Measurements from ENCODE around the gene SERPINB2. TPM values are rescaled to one million over a fixed set of nuclear protein-coding genes. Genes with fewer than 3 reads are reported as not detected.

SERPINB2 gene
- total RNA-seq, 4 donors from 2014 or later, result 138 to 309 (median 189) TPM

DNA sequence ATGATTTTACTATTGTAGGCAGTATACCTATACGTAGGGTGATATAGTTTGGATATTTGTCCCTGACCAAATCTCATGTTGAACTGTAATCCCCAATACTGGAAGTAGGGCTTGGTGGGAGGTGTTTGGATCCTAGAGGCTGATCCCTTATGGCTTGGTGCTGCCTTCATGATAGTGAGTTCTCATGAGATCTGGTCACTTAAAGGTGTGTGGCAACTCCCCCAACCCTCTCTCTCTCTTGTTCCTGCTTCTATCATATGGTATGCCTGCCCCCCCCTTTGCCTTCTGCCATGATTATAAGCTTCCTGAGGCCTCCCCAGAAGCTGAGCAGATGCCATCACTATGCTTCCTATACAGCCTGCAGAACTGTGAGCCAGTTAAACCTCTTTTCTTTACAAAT, 18.6 kb downstream of the SERPINB2 start:
- H3K27me3 ChIP-seq, result no peaks in the 10 kb centered on the region
- 80 to 88% methylated on average over 1 of the region's 1 CpG for WGBS, 2 donors
- no peak for DNase-seq
- H3K4me3 ChIP-seq, result no peak overlapping the region
- H3K9me3 ChIP-seq, result no peaks in the 10 kb centered on the region
- peaks cover 0 to 24% (median 0%) of the 10 kb centered on the region in 3 donors for H3K36me3 ChIP-seq
- intact Hi-C loops (cut with DNase I), result no loop called here
- TF ChIP-seq, protein P1, sequence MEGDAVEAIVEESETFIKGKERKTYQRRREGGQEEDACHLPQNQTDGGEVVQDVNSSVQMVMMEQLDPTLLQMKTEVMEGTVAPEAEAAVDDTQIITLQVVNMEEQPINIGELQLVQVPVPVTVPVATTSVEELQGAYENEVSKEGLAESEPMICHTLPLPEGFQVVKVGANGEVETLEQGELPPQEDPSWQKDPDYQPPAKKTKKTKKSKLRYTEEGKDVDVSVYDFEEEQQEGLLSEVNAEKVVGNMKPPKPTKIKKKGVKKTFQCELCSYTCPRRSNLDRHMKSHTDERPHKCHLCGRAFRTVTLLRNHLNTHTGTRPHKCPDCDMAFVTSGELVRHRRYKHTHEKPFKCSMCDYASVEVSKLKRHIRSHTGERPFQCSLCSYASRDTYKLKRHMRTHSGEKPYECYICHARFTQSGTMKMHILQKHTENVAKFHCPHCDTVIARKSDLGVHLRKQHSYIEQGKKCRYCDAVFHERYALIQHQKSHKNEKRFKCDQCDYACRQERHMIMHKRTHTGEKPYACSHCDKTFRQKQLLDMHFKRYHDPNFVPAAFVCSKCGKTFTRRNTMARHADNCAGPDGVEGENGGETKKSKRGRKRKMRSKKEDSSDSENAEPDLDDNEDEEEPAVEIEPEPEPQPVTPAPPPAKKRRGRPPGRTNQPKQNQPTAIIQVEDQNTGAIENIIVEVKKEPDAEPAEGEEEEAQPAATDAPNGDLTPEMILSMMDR (IDR thresholded peaks at IDR 0.05), result no peak
- no peak for TF ChIP-seq POLR2A (IDR thresholded peaks at IDR 0.05)
- H3K27ac ChIP-seq, result no peak overlapping the region
- peaks cover 0 to 24% (median 0%) of the 10 kb centered on the region in 3 donors for H3K4me1 ChIP-seq

DNA sequence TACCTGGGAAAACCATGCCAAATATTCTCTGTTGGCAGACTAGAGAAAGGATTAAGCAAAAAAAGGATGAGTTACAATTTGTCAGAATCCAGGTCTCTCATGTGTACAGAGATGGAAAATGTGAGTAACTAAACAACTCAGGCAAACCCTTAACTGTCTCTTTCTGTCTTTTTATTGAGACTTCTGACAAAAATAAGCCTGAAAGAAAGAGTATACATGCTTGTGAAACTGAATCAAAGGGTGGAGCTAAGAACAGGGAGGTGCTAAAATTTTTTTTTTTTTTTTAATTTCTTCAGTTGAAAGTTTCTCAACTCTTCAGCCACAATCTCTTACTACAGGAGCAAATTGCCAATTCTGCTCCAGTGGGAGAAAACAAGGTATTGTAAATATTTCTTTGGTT, 20.2 kb downstream of the SERPINB2 start, which contains the start of gene SERPINB10:
Gene SERPINB10, plus strand, starts transcription at position 295 of the 400 bp plus-strand sequence. CDS start 7,553 bp downstream, outside the sequence.
- no peaks in the 10 kb centered on the region for H3K27me3 ChIP-seq
- intact Hi-C loops (cut with DNase I), result no loop called here
- TF ChIP-seq, protein P1 (IDR thresholded peaks at IDR 0.05), result no peak
- no peak for TF ChIP-seq POLR2A (IDR thresholded peaks at IDR 0.05)
- no peak for DNase-seq
- H3K36me3 ChIP-seq, result peaks cover 0 to 12% (median 0%) of the 10 kb centered on the region in 3 donors
- H3K4me3 ChIP-seq, result no peak within 1 kb of the TSS
- H3K27ac ChIP-seq, result no peak within 1 kb of the TSS
- H3K4me1 ChIP-seq, result peaks cover 0 to 24% (median 0%) of the 10 kb centered on the region in 3 donors
- no peaks in the 10 kb centered on the region for H3K9me3 ChIP-seq

DNA sequence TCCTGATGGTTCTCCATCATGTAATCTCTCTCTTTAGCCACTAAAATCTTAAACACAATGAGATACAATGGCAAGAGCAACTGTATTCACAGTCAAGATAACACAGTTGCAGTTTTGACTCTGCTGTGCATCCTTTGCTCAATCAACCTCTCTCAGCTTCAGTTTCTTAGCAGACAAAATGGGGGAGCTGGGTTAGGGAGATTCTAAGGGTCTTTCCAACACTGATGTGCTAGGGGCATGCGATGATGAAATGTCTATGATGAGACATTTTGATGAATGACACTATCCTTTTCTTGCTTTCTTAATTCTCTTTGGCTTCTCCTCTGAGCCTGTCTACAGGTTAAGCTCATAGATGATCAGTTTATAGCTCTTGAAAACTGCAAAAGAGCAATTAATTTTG, 21.4 kb downstream of the SERPINB2 start:
- no peak overlapping the region for H3K27ac ChIP-seq
- no peaks in the 10 kb centered on the region for H3K27me3 ChIP-seq
- no peaks in the 10 kb centered on the region for H3K9me3 ChIP-seq
- peaks cover 0 to 4% (median 0%) of the 10 kb centered on the region in 3 donors for H3K36me3 ChIP-seq
- WGBS, 2 donors, result 75 to 90% methylated on average over 1 of the region's 1 CpG
- no peak for TF ChIP-seq POLR2A (IDR thresholded peaks at IDR 0.05)
- TF ChIP-seq, protein P1 (IDR thresholded peaks at IDR 0.05), result no peak
- intact Hi-C loops (cut with DNase I), result no loop called here
- H3K4me1 ChIP-seq, result peaks cover 0 to 24% (median 0%) of the 10 kb centered on the region in 3 donors
- no peak for DNase-seq
- H3K4me3 ChIP-seq, result no peak overlapping the region

DNA sequence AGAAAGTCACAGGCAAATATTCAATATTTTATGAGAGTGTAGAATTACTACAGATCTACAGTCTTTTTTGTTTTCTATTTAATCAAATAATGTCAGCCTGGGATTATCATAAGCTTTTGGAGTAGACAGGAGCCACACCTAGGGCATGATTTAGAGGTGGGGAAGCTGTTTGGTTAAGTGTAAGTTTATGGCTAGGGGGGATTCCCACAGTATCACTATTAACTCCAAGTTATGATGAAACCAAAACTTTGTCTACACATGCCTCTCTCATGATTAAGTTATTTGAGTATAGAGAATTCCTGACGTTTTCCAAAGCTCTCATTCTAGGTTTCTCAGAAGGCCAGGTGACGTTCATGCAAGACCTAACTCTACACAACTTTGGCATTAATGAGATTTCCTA, 22.4 kb downstream of the SERPINB2 start:
- no peaks in the 10 kb centered on the region for H3K27me3 ChIP-seq
- intact Hi-C loops (cut with DNase I), result no loop called here
- H3K9me3 ChIP-seq, result no peaks in the 10 kb centered on the region
- TF ChIP-seq, protein P1 (IDR thresholded peaks at IDR 0.05), result no peak
- no peak for TF ChIP-seq POLR2A (IDR thresholded peaks at IDR 0.05)
- no peak overlapping the region for H3K4me3 ChIP-seq
- 23 to 37% methylated on average over 2 of the region's 2 CpGs for WGBS, 2 donors
- H3K27ac ChIP-seq, result no peak overlapping the region
- peaks cover 0 to 24% (median 0%) of the 10 kb centered on the region in 3 donors for H3K4me1 ChIP-seq
- H3K36me3 ChIP-seq, result no peaks in the 10 kb centered on the region
- no peak for DNase-seq

DNA sequence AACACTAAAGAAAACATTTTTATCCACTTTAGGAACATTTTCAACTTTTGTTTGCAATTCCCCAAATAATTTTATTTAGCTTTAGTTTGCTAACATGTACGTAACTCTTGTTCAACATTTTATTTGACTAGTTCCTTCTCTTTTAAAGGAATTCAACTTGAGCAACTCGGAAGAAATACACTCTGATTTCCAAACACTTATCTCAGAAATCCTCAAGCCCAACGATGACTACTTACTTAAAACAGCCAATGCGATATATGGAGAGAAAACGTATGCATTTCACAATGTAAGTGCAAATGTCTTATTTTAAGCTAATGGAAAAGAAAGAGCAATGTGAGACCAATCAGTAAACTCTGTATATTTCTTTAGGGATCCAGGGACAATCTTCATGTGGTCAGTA, 30.3 kb downstream of the SERPINB2 start:
- 73 to 85% methylated on average over 5 of the region's 5 CpGs for WGBS, 2 donors
- intact Hi-C loops (cut with DNase I), result no loop called here
- Histone ChIP-seq H3K27me3 (peaks cover 0 to 5% (median 0%) of the 10 kb centered on the region in 4 donors), H3K36me3 (no peaks in the 10 kb centered on the region), H3K4me3 (no peak overlapping the region), H3K27ac (no peak overlapping the region), H3K4me1 (no peaks in the 10 kb centered on the region), H3K9me3 (no peaks in the 10 kb centered on the region)
- no peak for TF ChIP-seq POLR2A (IDR thresholded peaks at IDR 0.05)
- TF ChIP-seq, protein P1 (IDR thresholded peaks at IDR 0.05), result no peak
- no peak for DNase-seq

Measured in esophagus squamous epithelium (tissue), 5 donors.